DMS 273 (cell line): Measurements from ENCODE around the gene CAMK2N1.

Experiments used
- DNase-seq: peaks from one replicate; lab custom pipeline; 2025; ENCODE audit not compliant: unreplicated experiment; lab: John Stamatoyannopoulos, UW

Gene CAMK2N1

GRCh38 chr1:20446796-20447195 is 39.2 kb downstream of the CAMK2N1 start:
- no peak for DNase-seq

GRCh38 chr1:20445956-20446355 is 40.1 kb downstream of the CAMK2N1 start:
- DNase-seq = no peak

- DNase-seq = no peak
Observed at GRCh38 chr1:20443703-20444586, 42.1 kb downstream of the CAMK2N1 start.

- DNase-seq = peak; percentile 89
Observed at GRCh38 chr1:20442920-20443625, 42.9 kb downstream of the CAMK2N1 start.

- peak; percentile 86 for DNase-seq
Observed at GRCh38 chr1:20440785-20441200, 45.2 kb downstream of the CAMK2N1 start.

- DNase-seq = peak; percentile 26
Observed at GRCh38 chr1:20439282-20439681, 46.7 kb downstream of the CAMK2N1 start.

- no peak for DNase-seq
Observed at GRCh38 chr1:20437640-20438039, 48.4 kb downstream of the CAMK2N1 start.

GRCh38 chr1:20432891-20433290 is 53.1 kb downstream of the CAMK2N1 start:
- DNase-seq = no peak
